ENCODE results near the gene ADAMTSL3.

Gene ADAMTSL3, protein sequence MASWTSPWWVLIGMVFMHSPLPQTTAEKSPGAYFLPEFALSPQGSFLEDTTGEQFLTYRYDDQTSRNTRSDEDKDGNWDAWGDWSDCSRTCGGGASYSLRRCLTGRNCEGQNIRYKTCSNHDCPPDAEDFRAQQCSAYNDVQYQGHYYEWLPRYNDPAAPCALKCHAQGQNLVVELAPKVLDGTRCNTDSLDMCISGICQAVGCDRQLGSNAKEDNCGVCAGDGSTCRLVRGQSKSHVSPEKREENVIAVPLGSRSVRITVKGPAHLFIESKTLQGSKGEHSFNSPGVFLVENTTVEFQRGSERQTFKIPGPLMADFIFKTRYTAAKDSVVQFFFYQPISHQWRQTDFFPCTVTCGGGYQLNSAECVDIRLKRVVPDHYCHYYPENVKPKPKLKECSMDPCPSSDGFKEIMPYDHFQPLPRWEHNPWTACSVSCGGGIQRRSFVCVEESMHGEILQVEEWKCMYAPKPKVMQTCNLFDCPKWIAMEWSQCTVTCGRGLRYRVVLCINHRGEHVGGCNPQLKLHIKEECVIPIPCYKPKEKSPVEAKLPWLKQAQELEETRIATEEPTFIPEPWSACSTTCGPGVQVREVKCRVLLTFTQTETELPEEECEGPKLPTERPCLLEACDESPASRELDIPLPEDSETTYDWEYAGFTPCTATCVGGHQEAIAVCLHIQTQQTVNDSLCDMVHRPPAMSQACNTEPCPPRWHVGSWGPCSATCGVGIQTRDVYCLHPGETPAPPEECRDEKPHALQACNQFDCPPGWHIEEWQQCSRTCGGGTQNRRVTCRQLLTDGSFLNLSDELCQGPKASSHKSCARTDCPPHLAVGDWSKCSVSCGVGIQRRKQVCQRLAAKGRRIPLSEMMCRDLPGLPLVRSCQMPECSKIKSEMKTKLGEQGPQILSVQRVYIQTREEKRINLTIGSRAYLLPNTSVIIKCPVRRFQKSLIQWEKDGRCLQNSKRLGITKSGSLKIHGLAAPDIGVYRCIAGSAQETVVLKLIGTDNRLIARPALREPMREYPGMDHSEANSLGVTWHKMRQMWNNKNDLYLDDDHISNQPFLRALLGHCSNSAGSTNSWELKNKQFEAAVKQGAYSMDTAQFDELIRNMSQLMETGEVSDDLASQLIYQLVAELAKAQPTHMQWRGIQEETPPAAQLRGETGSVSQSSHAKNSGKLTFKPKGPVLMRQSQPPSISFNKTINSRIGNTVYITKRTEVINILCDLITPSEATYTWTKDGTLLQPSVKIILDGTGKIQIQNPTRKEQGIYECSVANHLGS (N-terminal part only)

DNA sequence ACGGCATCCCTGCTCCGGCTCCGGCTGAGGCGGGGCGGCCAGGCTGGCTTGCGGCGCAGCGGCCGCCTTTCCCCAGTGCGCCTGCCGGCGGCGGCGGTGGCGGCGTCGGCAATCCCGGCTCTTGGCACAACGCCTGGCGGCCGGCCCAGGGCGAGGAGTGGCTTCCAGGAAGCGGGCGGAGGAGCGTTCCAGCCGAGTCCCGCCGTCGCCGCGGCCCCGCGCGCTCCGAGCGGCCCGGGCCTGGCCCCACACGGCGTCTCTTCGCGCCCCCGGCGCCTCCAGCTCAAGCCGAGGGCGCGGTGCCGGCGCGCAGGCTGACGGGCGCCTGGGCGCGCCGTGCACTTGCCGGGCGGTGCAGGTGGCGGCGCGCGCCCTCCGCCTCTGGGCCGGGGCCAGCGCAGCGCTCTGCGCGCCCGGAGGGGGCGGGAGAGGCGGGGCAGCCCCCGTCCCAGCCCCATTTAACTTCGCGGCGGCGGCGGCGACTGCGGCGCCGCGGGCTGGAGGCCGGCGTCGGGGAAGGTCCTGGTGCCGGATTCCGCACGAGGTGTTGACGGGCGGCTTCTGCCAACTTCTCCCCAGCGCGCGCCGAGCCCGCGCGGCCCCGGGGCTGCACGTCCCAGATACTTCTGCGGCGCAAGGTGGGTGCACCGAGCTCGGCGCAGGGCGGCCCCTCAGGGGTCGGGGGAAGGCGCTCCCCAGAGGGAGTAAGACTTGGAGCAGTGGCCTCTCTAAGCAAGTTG lies at the start of gene ADAMTSL3:
ADAMTSL3 (plus strand) TSS at position 485 of the 740 bp plus-strand sequence. CDS start 1,639 bp downstream, outside the sequence.
- DNase-seq (ENCODE audit: low read depth in 2 of 2), result no peak

- DNase-seq (ENCODE audit: low read depth in 2 of 2), result no peak
Observed at GRCh38 chr15:83604549-83604948, 49.4 kb upstream of the ADAMTSL3 start.

DNA sequence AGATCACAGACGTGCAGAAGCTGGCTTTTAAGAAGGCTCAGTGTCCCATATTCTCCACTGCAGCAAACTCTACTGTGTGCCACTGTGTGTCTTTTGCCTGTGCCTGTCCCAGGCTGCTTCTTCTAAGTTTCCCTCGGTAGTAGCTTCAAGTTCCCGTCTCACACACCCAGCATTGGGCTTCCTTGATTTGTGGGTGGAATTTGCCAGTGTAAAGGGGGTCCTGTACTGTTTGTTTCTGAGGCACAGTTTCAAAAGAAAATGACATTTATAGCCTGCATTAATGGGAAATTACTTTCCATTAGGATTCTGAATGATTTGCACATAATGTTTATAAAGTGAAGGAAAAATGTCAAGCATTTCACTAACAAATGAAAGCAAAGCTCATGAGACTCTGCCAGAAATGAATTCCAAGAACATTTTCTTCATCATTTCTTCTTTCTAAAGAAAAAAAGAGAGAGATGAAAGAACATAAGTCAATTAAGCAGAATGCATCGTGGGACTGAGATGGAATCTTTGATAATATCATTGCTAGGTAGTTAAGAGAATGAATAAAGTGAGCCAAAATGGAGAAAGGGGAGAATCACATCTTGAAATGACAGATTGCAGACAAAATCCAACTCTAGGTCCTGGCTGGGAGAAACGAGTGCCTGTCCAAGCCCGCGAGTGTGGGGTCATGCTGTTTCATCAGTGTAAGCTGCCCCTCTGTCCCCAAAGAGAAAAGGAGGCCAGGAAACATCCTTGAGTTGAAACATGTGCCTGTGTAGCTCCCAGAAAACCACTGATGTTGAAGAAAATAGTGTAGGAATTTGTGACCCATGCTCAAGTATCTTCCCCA lies 48.6 kb upstream of the ADAMTSL3 start:
- DNase-seq (ENCODE audit: low read depth in 2 of 2), result no peak

DNA sequence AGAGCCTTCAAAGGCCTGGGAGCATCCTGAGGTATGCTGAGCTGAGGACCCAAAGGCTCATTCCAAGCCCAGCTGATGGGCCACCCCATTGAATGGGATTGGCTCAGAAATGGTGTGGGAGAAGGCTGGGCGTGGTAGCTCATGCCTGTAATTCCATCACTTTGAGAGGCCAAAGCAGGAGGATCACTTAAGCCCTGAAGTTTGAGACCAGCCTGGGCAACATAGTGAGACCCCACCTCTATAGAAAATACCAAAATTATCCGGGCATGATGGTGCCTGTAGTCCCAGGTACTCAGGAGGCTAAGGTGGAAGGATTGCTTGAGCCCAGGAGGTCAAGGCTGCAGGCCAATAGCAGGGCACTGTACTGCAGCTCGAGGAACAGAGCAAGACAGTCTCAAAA lies 43.8 kb upstream of the ADAMTSL3 start:
- DNase-seq (ENCODE audit: low read depth in 2 of 2), result no peak

DNA sequence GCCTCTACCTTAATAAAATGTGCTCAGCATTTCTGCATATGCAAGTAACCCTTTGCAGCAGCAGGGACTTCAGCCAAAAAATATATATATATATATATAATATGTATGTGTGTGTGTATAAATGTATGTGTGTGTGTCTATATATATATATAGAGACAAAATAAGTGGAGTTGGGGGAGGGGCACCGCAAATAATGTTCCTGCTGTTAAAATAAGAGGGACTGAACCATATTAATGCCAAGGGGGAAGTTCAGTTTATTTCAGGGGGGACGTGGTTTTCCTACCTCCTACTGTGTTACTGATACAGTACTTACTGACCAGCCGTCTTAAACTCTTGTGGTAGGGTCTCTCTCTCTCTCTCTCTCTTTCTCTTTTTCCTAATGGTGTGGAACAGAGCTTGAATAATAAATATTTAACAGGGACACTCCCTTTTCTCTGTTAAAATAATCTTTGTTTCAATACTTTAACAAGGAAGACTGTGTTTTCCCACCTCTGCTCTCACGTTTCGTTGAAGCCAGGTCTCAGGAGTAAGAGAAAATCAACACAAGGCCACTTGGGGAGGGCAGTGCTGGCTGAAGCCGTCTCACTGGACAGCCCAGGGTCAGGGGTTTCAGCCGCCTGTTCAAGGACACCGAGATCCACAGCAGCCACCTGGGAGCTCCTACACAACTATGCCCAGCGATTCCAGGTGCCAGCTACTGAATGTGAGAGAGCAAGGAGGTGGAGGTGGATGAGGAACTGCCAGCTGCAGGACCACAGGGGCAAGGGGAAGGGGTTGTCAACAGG lies 42.8 kb upstream of the ADAMTSL3 start:
- no peak for DNase-seq (ENCODE audit: low read depth in 2 of 2)

DNA sequence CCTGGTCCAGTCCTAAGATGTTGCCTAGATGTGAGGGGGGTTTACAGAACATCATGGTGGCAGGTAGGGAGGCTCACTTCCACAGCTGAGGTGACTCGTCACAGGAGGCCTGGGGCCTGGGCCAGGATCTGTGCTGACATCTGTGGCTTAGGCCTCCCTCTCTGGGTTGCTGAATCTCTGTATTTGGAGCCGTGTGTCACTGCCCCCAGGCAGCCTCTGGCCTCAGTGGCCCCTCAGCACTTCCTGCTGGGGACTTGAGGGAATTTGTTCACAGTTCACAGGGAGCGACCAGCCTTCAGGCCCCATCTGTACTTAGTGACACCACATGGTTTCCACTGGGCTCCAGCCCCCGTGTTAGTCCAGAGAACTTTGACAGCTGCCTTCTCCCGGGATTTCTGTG lies 41.7 kb upstream of the ADAMTSL3 start:
- DNase-seq (ENCODE audit: low read depth in 2 of 2), result no peak

DNA sequence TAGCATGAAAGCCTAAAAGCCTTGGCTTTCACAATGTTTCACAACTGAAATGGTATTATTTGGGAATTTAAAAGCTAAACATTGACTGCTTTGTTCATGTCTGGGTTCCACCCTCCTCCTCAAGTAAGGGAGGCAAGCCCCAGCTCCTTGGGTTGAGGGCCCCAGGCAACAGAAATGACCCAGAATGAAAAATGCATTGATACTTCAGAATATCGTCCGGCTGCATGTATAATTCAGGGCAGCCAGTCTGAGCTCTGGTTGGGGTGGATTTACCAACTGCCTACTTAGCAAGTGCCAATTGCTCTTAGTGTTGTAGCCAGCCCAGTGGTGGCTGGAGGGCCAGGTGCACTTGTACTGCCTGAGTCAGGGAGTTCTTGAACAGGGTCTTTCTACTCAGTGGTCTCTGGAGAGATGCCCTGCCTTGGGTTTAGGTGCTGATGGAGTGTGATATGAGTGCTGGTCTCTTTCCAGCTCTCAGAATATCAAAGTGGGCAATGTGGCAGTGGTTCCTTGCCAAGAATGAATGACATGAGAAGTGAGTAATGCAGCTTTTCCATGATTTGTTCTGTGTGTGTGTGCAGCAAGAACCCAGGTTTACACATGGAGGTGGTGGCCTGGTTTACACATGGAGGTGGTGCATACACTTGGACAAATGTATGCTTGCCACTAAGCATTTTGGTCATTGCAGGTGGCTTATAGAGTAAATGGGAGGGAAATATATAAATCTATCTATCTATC lies 40.9 kb upstream of the ADAMTSL3 start:
- DNase-seq (ENCODE audit: low read depth in 2 of 2), result no peak

GRCh38 chr15:83613714-83614113 lies 40.2 kb upstream of the ADAMTSL3 start:
- DNase-seq (ENCODE audit: low read depth in 2 of 2), result no peak

DNA sequence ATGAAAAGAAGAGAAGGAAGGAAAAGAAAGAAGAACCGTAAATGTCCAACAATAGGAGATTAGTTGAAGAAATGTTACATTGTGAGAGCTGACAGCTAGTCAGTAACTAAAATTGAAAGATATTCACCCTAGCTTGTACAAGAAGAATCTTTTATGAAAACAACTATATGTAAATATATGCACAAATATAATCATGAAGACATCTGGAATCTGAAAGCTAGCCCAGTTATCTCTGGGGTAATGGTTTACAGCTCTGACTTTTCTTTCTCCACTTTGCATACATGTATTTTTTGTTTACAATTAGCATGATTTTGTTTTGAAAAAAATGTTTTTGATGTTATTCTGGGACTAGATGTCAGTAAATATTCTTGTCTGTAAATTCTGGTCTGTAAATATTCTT lies 37.1 kb upstream of the ADAMTSL3 start:
- no peak for DNase-seq (ENCODE audit: low read depth in 2 of 2)

GRCh38 chr15:83626171-83626802 lies 27.6 kb upstream of the ADAMTSL3 start:
- DNase-seq (ENCODE audit: low read depth in 2 of 2), result no peak

- no peak for DNase-seq (ENCODE audit: low read depth in 2 of 2)
Observed at GRCh38 chr15:83631534-83631933, 22.4 kb upstream of the ADAMTSL3 start.

GRCh38 chr15:83643201-83643600 lies 10.7 kb upstream of the ADAMTSL3 start:
- DNase-seq (ENCODE audit: low read depth in 2 of 2), result no peak

- no peak for DNase-seq (ENCODE audit: low read depth in 2 of 2)
Observed at GRCh38 chr15:83644439-83644838, 9.5 kb upstream of the ADAMTSL3 start.

- no peak for DNase-seq (ENCODE audit: low read depth in 2 of 2)
Observed at GRCh38 chr15:83650831-83651230, 3.1 kb upstream of the ADAMTSL3 start.

DNA sequence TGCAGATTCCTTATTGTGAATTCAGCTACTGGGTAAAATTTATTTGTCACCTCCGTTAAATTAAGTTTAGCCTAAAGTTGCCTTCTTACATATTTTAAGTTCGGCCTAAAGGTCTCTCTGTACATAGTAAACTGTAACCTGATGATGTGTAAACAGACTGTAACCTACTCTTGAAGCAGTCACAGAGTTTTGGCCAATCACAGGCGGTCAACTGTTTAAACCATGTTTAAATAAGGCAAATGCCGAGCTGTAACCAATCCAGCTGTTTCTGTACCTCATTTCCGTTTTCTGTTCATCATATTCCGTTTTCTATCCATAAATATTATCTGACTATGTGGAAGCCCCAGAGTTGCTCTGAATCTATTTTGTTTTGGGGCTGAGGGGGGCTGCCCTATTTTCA lies 2.4 kb upstream of the ADAMTSL3 start:
- no peak for DNase-seq (ENCODE audit: low read depth in 2 of 2)

DNA sequence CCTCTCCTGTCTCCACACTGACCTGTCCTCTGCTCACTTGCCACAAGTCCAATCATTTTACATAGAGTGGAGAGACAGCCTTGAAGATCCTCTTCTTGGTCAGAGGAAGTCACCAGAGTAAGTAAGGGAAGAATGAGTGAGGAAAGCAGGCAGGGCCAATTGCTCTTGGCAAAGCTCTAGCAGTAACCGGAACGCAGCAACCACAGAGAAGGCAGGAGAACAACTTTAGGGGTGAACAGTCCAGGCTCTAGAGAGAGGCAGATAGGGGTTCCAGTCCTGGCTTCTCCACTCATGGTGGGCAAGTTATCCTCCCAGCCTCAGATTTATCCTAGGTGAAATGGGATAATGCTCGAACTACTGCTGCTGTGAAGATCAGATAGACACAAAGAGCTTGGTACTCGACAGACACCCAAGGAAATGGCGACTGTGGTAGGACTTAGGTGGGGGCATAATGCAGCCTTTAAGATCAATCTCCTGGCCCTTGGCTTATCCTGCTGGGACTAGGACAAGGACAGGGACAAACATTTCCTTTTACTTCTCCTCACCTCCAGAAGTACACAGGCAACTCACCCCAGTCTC lies 1.2 kb upstream of the ADAMTSL3 start:
- DNase-seq (ENCODE audit: low read depth in 2 of 2), result no peak

- DNase-seq (ENCODE audit: low read depth in 2 of 2), result no peak
Observed at GRCh38 chr15:83653288-83653638, 660 bp upstream of the ADAMTSL3 start.

Data from stimulated activated CD4-positive, alpha-beta T cell treated with anti-CD3 and anti-CD28 coated beads, Interleukin-15, amount 100 ng/mL, for 48 hours (primary cell).